ENCODE results near the gene LRTM1.
A peak's percentile ranks its signal among the peaks of the same experiment; 100 is the strongest.

LRTM1 gene

GRCh38 chr3:54874816-54875556 lies 52.9 kb downstream of the LRTM1 start:
- H3K9ac ChIP-seq (ENCODE audit: low read length) = no peak overlapping the region
- H3K27me3 ChIP-seq (ENCODE audit: control insufficient read depth, insufficient read depth, low read length) = no peaks in the 10 kb centered on the region
- 0 out of 2 replicates have a peak, but pooled peaks cover 4% of the 10 kb centered on the region for H3K36me3 ChIP-seq (ENCODE audit: control insufficient read depth, insufficient read depth, low read length)
- H3K9me3 ChIP-seq (ENCODE audit: control insufficient read depth, insufficient read depth, low read depth, low read length) = no peaks in the 10 kb centered on the region
- no peak overlapping the region for H3K4me3 ChIP-seq (ENCODE audit: low read depth, low read length)
- H3K4me1 ChIP-seq (ENCODE audit: control insufficient read depth, insufficient read depth, low read length) = peaks cover 21% of the 10 kb centered on the region
- no peak overlapping the region for H3K27ac ChIP-seq (ENCODE audit: low read depth, low read length)

- H3K27ac ChIP-seq (ENCODE audit: low read depth, low read length) = peak overlapping the region; percentile 43; the same call in 1 of the 2 replicates
Measured at GRCh38 chr3:54873059-54874010, 54.5 kb downstream of the LRTM1 start.

GRCh38 chr3:54871867-54872266 lies 56.0 kb downstream of the LRTM1 start:
- peaks cover 17% of the 10 kb centered on the region for H3K4me1 ChIP-seq (ENCODE audit: control insufficient read depth, insufficient read depth, low read length)
- no peak overlapping the region for H3K27ac ChIP-seq (ENCODE audit: low read depth, low read length)
- no peak overlapping the region for H3K4me3 ChIP-seq (ENCODE audit: low read depth, low read length)
- H3K36me3 ChIP-seq (ENCODE audit: control insufficient read depth, insufficient read depth, low read length) = no peaks in the 10 kb centered on the region
- no peaks in the 10 kb centered on the region for H3K9me3 ChIP-seq (ENCODE audit: control insufficient read depth, insufficient read depth, low read depth, low read length)
- no peak overlapping the region for H3K9ac ChIP-seq (ENCODE audit: low read length)
- H3K27me3 ChIP-seq (ENCODE audit: control insufficient read depth, insufficient read depth, low read length) = no peaks in the 10 kb centered on the region

More at GRCh38 chr3:54873059-54874010, 54.5 kb downstream of the LRTM1 start:
- Histone ChIP-seq H3K4me3 (ENCODE audit: low read depth, low read length) (no peak overlapping the region), H3K9me3 (ENCODE audit: control insufficient read depth, insufficient read depth, low read depth, low read length) (no peaks in the 10 kb centered on the region), H3K4me1 (ENCODE audit: control insufficient read depth, insufficient read depth, low read length) (peaks cover 17% of the 10 kb centered on the region), H3K27me3 (ENCODE audit: control insufficient read depth, insufficient read depth, low read length) (no peaks in the 10 kb centered on the region), H3K9ac (ENCODE audit: low read length) (no peak overlapping the region), H3K36me3 (ENCODE audit: control insufficient read depth, insufficient read depth, low read length) (no peaks in the 10 kb centered on the region)

- peaks cover 17% of the 10 kb centered on the region for H3K4me1 ChIP-seq (ENCODE audit: control insufficient read depth, insufficient read depth, low read length)
- H3K9me3 ChIP-seq (ENCODE audit: control insufficient read depth, insufficient read depth, low read depth, low read length) = no peaks in the 10 kb centered on the region
- no peak overlapping the region for H3K9ac ChIP-seq (ENCODE audit: low read length)
- no peak overlapping the region for H3K4me3 ChIP-seq (ENCODE audit: low read depth, low read length)
- no peaks in the 10 kb centered on the region for H3K36me3 ChIP-seq (ENCODE audit: control insufficient read depth, insufficient read depth, low read length)
- no peak overlapping the region for H3K27ac ChIP-seq (ENCODE audit: low read depth, low read length)
- H3K27me3 ChIP-seq (ENCODE audit: control insufficient read depth, insufficient read depth, low read length) = no peaks in the 10 kb centered on the region
Measured at GRCh38 chr3:54870423-54870822, 57.4 kb downstream of the LRTM1 start.

All from HUES6 (cell line).